CD4-positive, alpha-beta T cell treated with Interferon alpha-2 for 1 hour (primary cell): ENCODE data around the gene EXT2.

Experiments
- DNase-seq, 2 donors: peaks; one replicate each; pipeline ENCODE4 v3.0.0-alpha.2; 2020 to 2022

The EXT2 gene

GRCh38 chr11:44174842-44175241 is 79.4 kb downstream of the EXT2 start:
- no peak for DNase-seq

- no peak for DNase-seq
These were observed 81.2 kb downstream of the EXT2 start for GRCh38 chr11:44176546-44177213.

DNA sequence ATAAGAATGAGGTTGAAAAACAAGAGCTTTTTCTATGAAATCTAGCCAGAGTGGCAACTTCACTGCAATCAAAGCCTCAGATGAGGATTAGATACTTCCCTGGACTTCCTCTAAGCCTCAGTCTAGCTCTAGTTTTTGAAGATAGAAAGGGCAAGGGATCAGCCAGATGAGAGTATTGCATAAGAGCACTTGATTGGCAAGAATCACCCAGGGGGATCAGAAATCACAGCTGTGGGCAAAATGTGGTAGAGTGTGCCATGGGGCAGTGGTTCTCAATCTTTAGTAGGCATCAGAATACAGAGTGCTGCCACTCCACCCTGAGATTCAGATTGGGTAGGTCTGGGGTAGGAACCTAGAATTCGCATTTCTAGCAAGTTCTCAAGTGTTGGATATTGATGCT is 82.4 kb downstream of the EXT2 start:
- no peak for DNase-seq

GRCh38 chr11:44178381-44178780 is 82.9 kb downstream of the EXT2 start:
- no peak for DNase-seq

DNA sequence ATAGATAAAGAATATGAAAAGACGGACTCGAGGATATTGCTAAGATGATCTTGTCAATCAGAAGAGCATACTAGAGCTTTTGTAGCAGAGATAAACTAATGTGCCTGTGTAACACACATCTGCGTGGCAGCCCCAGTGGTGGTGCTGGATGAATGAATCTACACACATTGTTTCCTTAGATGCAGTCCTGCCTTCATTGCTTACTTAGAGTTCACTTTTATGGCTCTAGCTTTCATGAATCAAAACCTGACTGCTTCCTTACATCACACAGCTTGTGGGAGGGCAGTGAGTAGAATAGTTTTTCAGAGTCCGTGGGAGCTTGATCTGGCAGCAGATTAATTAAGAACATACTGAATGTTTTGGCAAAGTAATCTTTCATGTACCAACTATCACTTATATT is 83.7 kb downstream of the EXT2 start:
- DNase-seq: no peak

DNA sequence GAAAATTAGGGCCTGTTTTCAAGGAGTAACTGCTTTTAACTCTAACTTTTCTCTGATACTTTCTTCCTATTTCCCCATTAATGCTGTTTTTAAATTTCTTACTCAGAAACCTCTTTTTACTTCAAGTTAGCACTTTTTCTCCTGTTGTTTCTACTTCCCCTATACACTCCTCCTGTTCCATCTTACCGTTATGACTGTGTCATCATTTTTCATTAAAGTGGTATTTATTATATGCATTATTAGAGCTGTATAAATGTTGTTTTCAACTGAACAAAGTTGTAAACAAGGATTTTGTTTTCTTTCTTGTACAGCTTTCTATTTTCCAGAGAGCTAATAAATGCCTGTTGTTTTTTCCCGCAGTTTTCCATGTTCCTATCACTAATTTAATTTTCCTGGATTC is 84.6 kb downstream of the EXT2 start:
- no peak for DNase-seq

GRCh38 chr11:44185522-44185921 is 90.0 kb downstream of the EXT2 start:
- DNase-seq: no peak

- no peak for DNase-seq
These were observed 90.9 kb downstream of the EXT2 start for GRCh38 chr11:44186321-44186930.

DNA sequence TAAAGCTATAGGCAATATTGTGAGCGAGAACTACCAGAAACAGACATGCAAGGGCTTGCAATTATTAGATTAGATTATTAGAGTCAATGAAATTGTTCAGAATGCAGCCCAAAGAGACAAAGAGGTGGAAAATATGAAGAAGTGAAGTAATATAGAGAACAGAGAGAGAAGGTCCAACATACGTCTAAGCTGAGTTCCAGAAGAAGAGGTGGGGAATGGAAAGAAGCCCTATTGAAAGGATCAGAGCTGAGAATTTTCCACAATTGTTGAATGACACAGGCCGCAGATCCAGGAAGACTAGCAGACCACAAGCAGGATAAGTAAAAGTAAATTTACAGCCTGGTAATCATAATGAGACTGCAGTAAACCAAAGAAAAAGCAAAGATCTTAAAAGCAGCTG is 93.2 kb downstream of the EXT2 start:
- DNase-seq: no peak

GRCh38 chr11:44189986-44190882 is 94.8 kb downstream of the EXT2 start:
- no peak for DNase-seq

DNA sequence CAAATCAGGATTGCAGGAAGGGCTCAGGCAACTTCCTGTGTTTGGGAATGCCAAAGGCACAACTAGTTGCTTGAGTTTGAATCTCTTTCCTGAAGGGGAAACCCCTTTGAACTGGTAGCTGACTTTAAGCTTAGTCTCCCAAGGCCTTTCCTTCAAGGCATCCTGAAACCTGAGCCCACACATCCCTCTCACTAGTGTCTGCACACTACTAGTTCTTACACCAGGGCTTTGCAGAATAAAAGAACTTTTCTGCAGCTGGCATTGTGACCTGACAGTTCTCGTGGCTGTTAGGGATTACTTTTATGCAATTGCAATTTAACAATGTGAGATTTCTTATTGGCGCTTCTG is 95.4 kb downstream of the EXT2 start:
- DNase-seq: no peak

GRCh38 chr11:44191322-44192016 is 96.0 kb downstream of the EXT2 start:
- DNase-seq: no peak

- no peak for DNase-seq
These were observed 96.5 kb downstream of the EXT2 start for GRCh38 chr11:44192017-44192385.

DNA sequence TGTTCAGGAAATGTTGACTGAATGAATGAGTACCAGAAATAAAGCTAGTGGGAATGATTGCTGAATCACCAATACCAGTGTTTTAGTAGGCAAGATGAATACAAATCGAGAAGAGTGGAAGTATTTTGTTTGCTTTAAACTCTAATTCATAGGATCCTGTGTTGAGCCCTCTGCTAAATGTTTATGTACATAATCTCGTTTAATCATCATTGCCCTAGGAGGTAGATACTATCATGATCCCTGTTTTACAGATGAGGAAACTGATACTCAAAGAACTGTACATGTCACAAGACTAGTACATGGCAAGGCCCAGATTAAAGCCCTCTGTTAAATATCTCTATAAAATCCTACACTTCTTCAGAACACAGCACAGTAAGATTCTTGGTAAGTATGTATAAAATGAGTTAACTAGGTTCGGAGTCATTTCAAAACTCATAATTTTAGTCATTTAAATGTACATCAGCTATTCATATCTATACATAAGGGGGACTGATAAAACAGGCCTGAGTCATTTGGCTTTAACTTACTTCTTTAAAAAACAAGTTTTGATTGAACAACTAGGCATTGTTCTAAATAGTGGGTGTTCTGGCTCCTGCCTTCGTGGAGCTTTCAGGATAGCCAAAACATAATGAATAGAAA is 97.1 kb downstream of the EXT2 start:
- no peak for DNase-seq

GRCh38 chr11:44193856-44194255 is 98.4 kb downstream of the EXT2 start:
- no peak for DNase-seq

DNA sequence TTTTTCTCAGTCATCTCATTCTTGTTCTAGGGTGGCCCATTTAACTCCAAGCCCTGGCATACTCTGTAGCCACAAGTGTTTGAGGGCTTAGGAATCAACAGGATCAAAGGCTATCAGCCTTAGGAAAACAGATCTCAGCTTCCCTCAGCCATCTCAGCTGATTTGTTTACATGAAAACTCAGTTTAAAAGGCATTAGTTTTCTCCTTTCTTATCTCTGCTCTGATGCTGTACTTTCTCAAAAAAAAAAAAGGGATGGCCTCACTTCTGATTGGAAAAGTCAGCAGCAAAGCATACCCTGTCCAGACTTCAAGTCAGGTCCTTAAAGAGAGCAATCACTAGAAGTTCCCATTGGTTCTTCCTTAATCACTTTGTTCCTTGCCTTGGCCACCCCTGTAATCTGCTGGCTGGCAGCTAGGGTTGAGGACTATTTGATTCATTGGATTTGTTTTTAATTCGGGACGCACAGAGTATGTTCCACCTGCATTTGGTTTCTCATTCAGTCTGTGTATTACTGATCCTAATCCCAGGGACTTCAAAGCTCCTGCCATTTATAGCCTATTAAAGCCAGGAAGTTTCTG is 102.8 kb downstream of the EXT2 start:
- DNase-seq: no peak

DNA sequence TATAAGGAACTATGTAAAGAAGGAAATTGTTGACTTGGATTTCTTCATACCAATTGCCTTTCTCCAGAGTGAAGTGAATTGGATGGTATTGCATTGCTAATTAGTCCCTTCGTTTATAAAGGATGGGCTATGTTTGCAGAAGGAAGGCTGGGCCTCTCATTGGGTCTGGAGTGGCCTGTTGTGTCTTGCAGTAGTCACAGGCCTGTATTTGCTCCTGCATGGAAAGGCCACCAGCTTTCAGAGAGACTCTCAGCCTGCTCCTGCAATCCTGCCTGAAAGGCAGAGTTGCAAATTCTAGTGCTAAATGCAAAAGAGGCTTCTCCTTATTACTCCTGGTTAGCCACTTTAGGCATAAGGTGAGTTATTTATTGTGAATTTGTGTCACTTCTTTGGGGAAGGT is 103.8 kb downstream of the EXT2 start:
- DNase-seq: no peak

DNA sequence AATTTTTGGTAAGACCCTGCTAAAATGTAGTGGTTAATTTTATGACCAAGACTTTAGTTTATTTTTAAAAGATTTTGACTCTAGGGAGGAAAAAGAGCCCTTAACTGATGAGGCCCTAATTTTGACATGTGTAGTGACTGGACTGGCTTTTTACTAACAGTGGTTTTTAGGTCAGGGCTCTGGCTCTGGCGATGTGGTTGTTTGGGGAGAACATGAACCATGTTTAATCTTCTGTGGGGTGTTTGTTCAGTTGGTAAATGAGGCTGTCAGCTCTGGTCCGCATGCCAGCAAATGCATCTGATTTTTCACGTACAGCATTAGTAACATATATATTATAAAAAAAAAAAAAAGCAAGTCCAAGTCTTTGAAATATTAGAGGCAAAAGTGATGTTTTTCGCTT is 104.3 kb downstream of the EXT2 start:
- DNase-seq: no peak

DNA sequence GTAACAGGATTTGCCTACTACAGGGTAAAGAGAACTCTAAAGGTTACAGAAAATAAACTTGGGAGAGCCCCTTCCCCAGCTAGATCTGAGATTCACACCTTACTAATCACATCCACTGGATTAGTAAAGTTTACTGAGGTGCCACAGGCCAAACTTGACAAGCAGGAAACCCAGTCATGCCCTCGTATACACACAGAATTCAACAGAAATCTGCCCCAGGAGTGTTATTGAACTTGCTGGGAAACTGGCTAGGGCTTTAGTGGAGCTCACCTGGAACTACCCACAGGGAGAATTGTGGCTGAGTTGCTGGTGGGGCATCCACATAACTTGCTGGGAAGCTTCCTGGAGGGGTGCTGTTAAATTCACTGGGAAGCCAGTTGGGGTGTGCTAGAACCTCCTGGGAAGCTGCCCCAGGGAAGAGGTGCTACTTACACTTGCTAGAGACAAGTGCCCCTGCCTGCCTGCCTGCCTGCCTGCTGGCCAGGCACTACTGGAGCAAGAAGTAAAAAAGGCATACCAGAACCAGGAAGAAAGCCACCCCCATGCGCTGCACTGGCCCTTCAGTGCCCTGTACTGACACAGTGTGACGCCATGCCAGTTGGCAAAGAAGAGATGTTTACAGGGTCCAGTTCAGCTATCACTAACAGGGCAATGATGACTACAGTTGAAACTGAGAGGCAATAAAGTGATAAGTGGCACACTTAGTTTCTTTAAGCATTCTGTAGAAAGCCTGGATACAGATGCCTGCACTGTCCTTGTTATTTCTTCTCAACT is 108.0 kb downstream of the EXT2 start:
- no peak for DNase-seq

- DNase-seq: no peak
These were observed 109.9 kb downstream of the EXT2 start for GRCh38 chr11:44205352-44205751.

- no peak for DNase-seq
These were observed 110.4 kb downstream of the EXT2 start for GRCh38 chr11:44205836-44206235.

DNA sequence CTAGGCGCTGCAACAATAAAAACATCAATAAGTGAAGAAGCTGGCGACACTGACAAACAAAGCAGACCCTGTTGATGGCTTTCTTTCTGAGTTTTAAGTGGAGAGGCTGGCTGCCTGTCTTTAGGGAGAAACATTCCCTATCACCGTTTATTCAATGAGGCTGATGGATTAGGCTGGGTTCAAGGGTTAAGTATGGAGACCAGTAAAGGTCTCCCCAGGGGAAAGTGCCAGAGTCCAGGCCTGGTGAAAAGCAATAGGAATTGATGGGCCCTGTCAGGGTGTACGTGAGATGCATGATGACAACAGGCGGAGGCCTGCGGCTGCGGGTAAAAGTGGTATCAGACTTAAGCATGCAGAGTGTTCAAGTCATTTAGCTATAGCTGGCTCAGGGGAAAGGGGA is 111.8 kb downstream of the EXT2 start:
- no peak for DNase-seq
